NCI-H2081 (cell line): ENCODE data around the gene ARHGEF4.

Experiments used
- DNase-seq, 2 experiments: peaks; one replicate each; lab custom pipeline; 2025; lab: John Stamatoyannopoulos, UW

The ARHGEF4 gene

GRCh38 chr2:130918393-130918792 lies 81.7 kb downstream of the ARHGEF4 start:
- DNase-seq, result no peak

- peak; percentile 50 to 61 for DNase-seq
Observed at GRCh38 chr2:130920415-130921163, 83.9 kb downstream of the ARHGEF4 start.

GRCh38 chr2:130921164-130921476 lies 84.4 kb downstream of the ARHGEF4 start:
- DNase-seq, result no peak

- DNase-seq, result no peak
Observed at GRCh38 chr2:130922417-130922816, 85.7 kb downstream of the ARHGEF4 start.

GRCh38 chr2:130928385-130928784 lies 91.7 kb downstream of the ARHGEF4 start:
- DNase-seq, result no peak

- DNase-seq, result no peak
Observed at GRCh38 chr2:130930740-130931659, 94.3 kb downstream of the ARHGEF4 start.

GRCh38 chr2:130933501-130933900 lies 96.8 kb downstream of the ARHGEF4 start:
- no peak for DNase-seq

- DNase-seq, result no peak
Observed at GRCh38 chr2:130936451-130936850, 99.7 kb downstream of the ARHGEF4 start.

- DNase-seq, result no peak
Observed at GRCh38 chr2:130947967-130948366, 111.3 kb downstream of the ARHGEF4 start.

GRCh38 chr2:130949954-130950353 lies 113.2 kb downstream of the ARHGEF4 start:
- DNase-seq, result no peak

- no peak for DNase-seq
Observed at GRCh38 chr2:130951018-130951417, 114.3 kb downstream of the ARHGEF4 start.

GRCh38 chr2:130954873-130955272 lies 118.2 kb downstream of the ARHGEF4 start:
- DNase-seq, result no peak

- DNase-seq, result no peak
Observed at GRCh38 chr2:130957915-130958314, 121.2 kb downstream of the ARHGEF4 start.

GRCh38 chr2:130963196-130963848 lies 126.6 kb downstream of the ARHGEF4 start:
- DNase-seq, result no peak

GRCh38 chr2:130963849-130964793 lies 127.4 kb downstream of the ARHGEF4 start:
- peak in 1 of 2 experiments; percentile 11 for DNase-seq

- no peak for DNase-seq
Observed at GRCh38 chr2:130964931-130965330, 128.2 kb downstream of the ARHGEF4 start.

GRCh38 chr2:130966149-130966774 lies 129.5 kb downstream of the ARHGEF4 start:
- DNase-seq, result no peak

GRCh38 chr2:130966775-130967490 lies 130.2 kb downstream of the ARHGEF4 start:
- DNase-seq, result no peak

GRCh38 chr2:130972410-130972809 lies 135.7 kb downstream of the ARHGEF4 start:
- DNase-seq, result no peak

GRCh38 chr2:130975729-130976128 lies 139.0 kb downstream of the ARHGEF4 start:
- DNase-seq, result no peak
